H9 (cell line): Measurements from ENCODE around the gene GGNBP2. TPM values are rescaled to one million over a fixed set of nuclear protein-coding genes. Genes with fewer than 3 reads are reported as not detected.

ENCODE experiments used
- DNase-seq: peaks from one replicate; pipeline ENCODE4 v3.0.0-alpha.2; 2017
- H2AFZ ChIP-seq: one replicate; pipeline ENCODE4 v1.6.1; 2013; ENCODE audit warnings: mild to moderate bottlenecking, low read length, control low read depth, moderate library complexity
- H2AK5ac ChIP-seq: 2 replicates; pipeline ENCODE4 v1.6.1; 2013; ENCODE audit warnings: low read length, control low read depth, mixed read lengths; ENCODE audit not compliant: insufficient read length
- H2BK120ac ChIP-seq: one replicate; pipeline ENCODE4 v1.6.1; 2013; ENCODE audit warnings: low read depth, mild to moderate bottlenecking, low read length, control low read depth, inconsistent platforms; ENCODE audit not compliant: poor library complexity, severe bottlenecking
- H2BK12ac ChIP-seq: 2 replicates; pipeline ENCODE4 v1.6.1; 2013; ENCODE audit warnings: low read length, control low read depth, mixed read lengths, low read depth; ENCODE audit not compliant: insufficient read length
- H2BK15ac ChIP-seq: 2 replicates; pipeline ENCODE4 v1.6.1; 2013; ENCODE audit warnings: low read depth, low read length, control low read depth
- H2BK20ac ChIP-seq: one replicate; pipeline ENCODE4 v1.6.1; 2013; ENCODE audit warnings: low read depth, mild to moderate bottlenecking, low read length, control low read depth, inconsistent platforms; ENCODE audit not compliant: poor library complexity, severe bottlenecking
- H2BK5ac ChIP-seq: 2 replicates; pipeline ENCODE4 v1.6.1; 2013; ENCODE audit warnings: low read length, control low read depth, mixed read lengths; ENCODE audit not compliant: insufficient read length
- H3K14ac ChIP-seq: 2 replicates; pipeline ENCODE4 v1.6.1; 2013; ENCODE audit warnings: low read length, control low read depth; ENCODE audit not compliant: insufficient read depth
- H3K18ac ChIP-seq: 2 replicates; pipeline ENCODE4 v1.6.1; 2013; ENCODE audit warnings: low read depth, mild to moderate bottlenecking, mixed read lengths, low read length, control low read depth; ENCODE audit not compliant: insufficient read length
- H3K23ac ChIP-seq: 2 replicates; pipeline ENCODE4 v1.6.1; 2013; ENCODE audit warnings: low read length, control low read depth, mixed read lengths, low read depth; ENCODE audit not compliant: insufficient read length
- H3K23me2 ChIP-seq: 2 replicates; pipeline ENCODE4 v1.6.1; 2013; ENCODE audit warnings: low read depth, mild to moderate bottlenecking, mixed read lengths, low read length, control low read depth; ENCODE audit not compliant: insufficient read length, poor library complexity, severe bottlenecking
- H3K27ac ChIP-seq: 2 replicates; pipeline ENCODE4 v1.5.1; 2013; ENCODE audit warnings: low read length, control low read depth, mixed read lengths, low read depth; ENCODE audit not compliant: insufficient read length
- H3K27me3 ChIP-seq: 2 replicates; pipeline ENCODE4 v1.6.1; 2013; ENCODE audit warnings: low read length, control low read depth, inconsistent platforms; ENCODE audit not compliant: insufficient read depth
- H3K4ac ChIP-seq: 2 replicates; pipeline ENCODE4 v1.6.1; 2013; ENCODE audit warnings: low read depth, mild to moderate bottlenecking, control low read depth, inconsistent platforms, low read length, moderate library complexity
- H3K4me1 ChIP-seq: 2 replicates; pipeline ENCODE4 v1.6.1; 2013; ENCODE audit warnings: low read length, control low read depth, inconsistent platforms; ENCODE audit not compliant: insufficient read depth
- H3K4me2 ChIP-seq: 2 replicates; pipeline ENCODE4 v1.6.1; 2013; ENCODE audit warnings: low read length, control low read depth, mixed read lengths; ENCODE audit not compliant: insufficient read length, insufficient read depth
- H3K56ac ChIP-seq: 2 replicates; pipeline ENCODE4 v1.6.1; 2013; ENCODE audit warnings: low read depth, mild to moderate bottlenecking, mixed read lengths, low read length, control low read depth; ENCODE audit not compliant: insufficient read length
- H3K79me1 ChIP-seq: 2 replicates; pipeline ENCODE4 v1.6.1; 2013; ENCODE audit warnings: low read depth, mild to moderate bottlenecking, moderate library complexity, low read length, control low read depth, inconsistent platforms; ENCODE audit not compliant: insufficient read depth, poor library complexity, severe bottlenecking
- H3K79me2 ChIP-seq: 2 replicates; pipeline ENCODE4 v1.6.1; 2013; ENCODE audit warnings: low read length, control low read depth, inconsistent platforms; ENCODE audit not compliant: insufficient read depth
- H3K9ac ChIP-seq: 2 replicates; pipeline ENCODE4 v1.6.1; 2013; ENCODE audit warnings: low read length, control low read depth, mixed read lengths; ENCODE audit not compliant: insufficient read length; ENCODE audit errors: extremely low read depth
- H3K9me3 ChIP-seq: one replicate; pipeline ENCODE4 v1.6.1; 2013; ENCODE audit warnings: low read depth, low read length, inconsistent platforms; ENCODE audit not compliant: control insufficient read depth
- H3T11ph ChIP-seq: one replicate; pipeline ENCODE4 v1.6.1; 2013; ENCODE audit warnings: mild to moderate bottlenecking, low read length, control low read depth, inconsistent platforms
- H4K20me1 ChIP-seq: one replicate; pipeline ENCODE4 v1.6.1; 2013; ENCODE audit not compliant: control insufficient read depth, insufficient read length, insufficient read depth
- H4K5ac ChIP-seq: 2 replicates; pipeline ENCODE4 v1.6.1; 2013; ENCODE audit warnings: low read depth, mild to moderate bottlenecking, mixed read lengths, low read length, control low read depth; ENCODE audit not compliant: insufficient read length
- H4K8ac ChIP-seq: replicated peaks from 2 replicates; pipeline ENCODE4 v1.6.1; 2013; ENCODE audit warnings: low read length, control low read depth, mixed read lengths, low read depth; ENCODE audit not compliant: insufficient read length
- H4K91ac ChIP-seq: 2 replicates; pipeline ENCODE4 v1.6.1; 2013; ENCODE audit warnings: low read depth, mild to moderate bottlenecking, moderate library complexity, mixed read lengths, low read length, control low read depth; ENCODE audit not compliant: insufficient read length
- H3K27ac Mint-ChIP-seq, 3 experiments: 2 replicates in 2 of 3; 3 replicates in 1 of 3; pipeline ENCODE4 v1.8.0; 2020 to 2021; ENCODE audit warnings: mixed read lengths in 3 of 3, mild to moderate bottlenecking in 1 of 3, moderate library complexity in 1 of 3
- H3K27me3 Mint-ChIP-seq: 2 replicates; pipeline ENCODE4 v1.8.0; 2021; ENCODE audit warnings: low read depth, mild to moderate bottlenecking, moderate library complexity, mixed read lengths
- H3K36me3 Mint-ChIP-seq, 3 experiments: 2 replicates in 2 of 3; 3 replicates in 1 of 3; pipeline ENCODE4 v1.8.0; 2020 to 2021; ENCODE audit warnings: low read depth in 3 of 3, mixed read lengths in 3 of 3; ENCODE audit not compliant: insufficient read depth in 1 of 3
- H3K4me1 Mint-ChIP-seq, 2 experiments: 2 replicates each; pipeline ENCODE4 v1.8.0; 2020; ENCODE audit warnings: mixed read lengths in 2 of 2
- H3K4me3 Mint-ChIP-seq, 2 experiments: 2 replicates in 1 of 2; 3 replicates in 1 of 2; pipeline ENCODE4 v1.8.0; 2020 to 2021; ENCODE audit warnings: mild to moderate bottlenecking in 2 of 2, mixed read lengths in 2 of 2, moderate library complexity in 1 of 2
- H3K9me3 Mint-ChIP-seq, 2 experiments: 2 replicates in 1 of 2; 3 replicates in 1 of 2; pipeline ENCODE4 v1.8.0; 2020; ENCODE audit warnings: mild to moderate bottlenecking in 2 of 2, mixed read lengths in 2 of 2, moderate library complexity in 1 of 2
- CTCF ChIP-seq: fragments of 200-600 bp; sonication (generic); conservative IDR thresholded peaks from 3 replicates; pipeline ENCODE4 v1.8.0; 2021; ENCODE audit warnings: antibody characterized with exemption, mild to moderate bottlenecking
- WGBS: extraction: QIAGEN DNeasy Blood & Tissue Kit; methylation state at CpG from one replicate; pipeline ENCODE4 v1.1.7; 2013; ENCODE audit warnings: missing lambda C conversion rate, low lambda C conversion rate, mixed read lengths; ENCODE audit not compliant: insufficient read length; ENCODE audit errors: extremely low coverage; 5-methylcytosine and 5-hydroxymethylcytosine counted together
- total RNA-seq: library from RNA; stranded (reverse); gene quantifications from 2 replicates; pipeline ENCODE4 v1.2.1, GENCODE V29; 2021

Gene GGNBP2
- total RNA-seq, 1 experiment from 2014 or later = 52.8 TPM

GRCh38 chr17:36511216-36511615, 33.5 kb upstream of the GGNBP2 start:
- no peak overlapping the region for H3K23ac ChIP-seq
- H3K9me3 Mint-ChIP-seq = no peaks in the 10 kb centered on the region
- no peak overlapping the region for H3K27ac ChIP-seq
- no peak overlapping the region for H4K91ac ChIP-seq
- WGBS = no CpG with 5 or more reads among the region's 6 CpGs
- H4K8ac ChIP-seq = no peak overlapping the region
- no peak overlapping the region for H2BK20ac ChIP-seq
- H4K5ac ChIP-seq = no peak overlapping the region
- H3K18ac ChIP-seq = no peak overlapping the region
- no peaks in the 10 kb centered on the region for H3K79me2 ChIP-seq
- no peak overlapping the region for H2BK5ac ChIP-seq
- TF ChIP-seq CTCF = no peak
- no peaks in the 10 kb centered on the region for H3K9me3 ChIP-seq
- H2BK15ac ChIP-seq = no peak overlapping the region
- no peak overlapping the region for H3K56ac ChIP-seq
- H3K27me3 ChIP-seq = no peaks in the 10 kb centered on the region
- no peak overlapping the region for H2AK5ac ChIP-seq
- peaks cover 42 to 96% (median 91%) of the 10 kb centered on the region in 3 experiments for H3K36me3 Mint-ChIP-seq
- H3K4me2 ChIP-seq = no peak overlapping the region
- no peak overlapping the region for H2AFZ ChIP-seq
- no peak overlapping the region for H3T11ph ChIP-seq
- no peaks in the 10 kb centered on the region for H3K4me1 Mint-ChIP-seq
- no peak overlapping the region for H3K4ac ChIP-seq
- no peaks in the 10 kb centered on the region for H3K23me2 ChIP-seq
- no peaks in the 10 kb centered on the region for H4K20me1 ChIP-seq
- no peaks in the 10 kb centered on the region for H3K27me3 Mint-ChIP-seq
- H3K14ac ChIP-seq = no peak overlapping the region
- no peaks in the 10 kb centered on the region for H3K79me1 ChIP-seq
- H2BK12ac ChIP-seq = no peak overlapping the region
- DNase-seq = no peak
- no peaks in the 10 kb centered on the region for H3K4me1 ChIP-seq
- H3K9ac ChIP-seq = no peak overlapping the region
- no peak overlapping the region for H3K27ac Mint-ChIP-seq
- no peak overlapping the region for H3K4me3 Mint-ChIP-seq
- H2BK120ac ChIP-seq = no peak overlapping the region
